Measurements from ENCODE around the gene FGFR2.

GRCh38 chr10:121485436-121486139 lies 112.7 kb downstream of the FGFR2 start:
- TF ChIP-seq CTCF (IDR thresholded peaks at IDR 0.05) (no peak), GABPA (IDR thresholded peaks at IDR 0.05; ENCODE audit: low read depth) (no peak), ELF1 (IDR thresholded peaks at IDR 0.05) (no peak), YY1 (IDR thresholded peaks at IDR 0.05; ENCODE audit: low read depth) (no peak)

Measured in SK-N-SH (cell line).